Testis (tissue), 3 donors: ENCODE results near the gene TCF3. TPM values are rescaled to one million over a fixed set of nuclear protein-coding genes. Genes with fewer than 3 reads are reported as not detected.
"Not testable (repeated sequence)": the region's sequence is repeated elsewhere in the genome, so short reads cannot be mapped to it uniquely, and the experiment has no call there.

Experiments
- DNase-seq: peaks from one replicate; pipeline ENCODE4 v3.0.0-alpha.2; 2019
- H3K27ac ChIP-seq, 2 donors: fragments of 200-600 bp; sonication (generic); one replicate each; pipeline ENCODE4 v1.5.1; 2019
- H3K27me3 ChIP-seq: fragments of 200-600 bp; sonication (generic); one replicate; pipeline ENCODE4 v1.5.1; 2019
- H3K36me3 ChIP-seq: fragments of 200-600 bp; sonication (generic); one replicate; pipeline ENCODE4 v1.5.1; 2017; ENCODE audit warnings: low read depth; ENCODE audit errors: missing control alignments
- H3K4me1 ChIP-seq: fragments of 200-600 bp; sonication (generic); one replicate; pipeline ENCODE4 v1.5.1; 2019
- H3K4me3 ChIP-seq, 2 donors: fragments of 200-600 bp; sonication (generic); one replicate each; pipeline ENCODE4 v1.5.1; 2017 to 2019
- H3K9me3 ChIP-seq: fragments of 200-600 bp; sonication (generic); one replicate; pipeline ENCODE4 v1.5.1; 2017
- POLR2A ChIP-seq: fragments of 450-650 bp; IDR thresholded peaks from one replicate; pipeline ENCODE4 v1.6.1; 2017; ENCODE audit warnings: antibody characterized with exemption, mild to moderate bottlenecking, moderate library complexity
- WGBS, 2 donors: methylation state at CpG; one replicate each; pipeline ENCODE4 v1.1.5; 2018; 5-methylcytosine and 5-hydroxymethylcytosine counted together
- intact Hi-C: fragments of 100-400 bp; cut with DNase I; formaldehyde crosslinking; loops from one replicate; pipeline ENCODE4 v1.15.1; 2023; ENCODE audit warnings: low total_unique reads
- polyA plus RNA-seq: library from polyadenylated mRNA; stranded (reverse); fragments of 350-450 nt; fragmentation: Illumina TruSeq; extraction: RNeasy Lipid Tissue Mini Kit (QIAGEN cat#74804); gene quantifications from one replicate; pipeline ENCODE4 v1.2.3, GENCODE V29; 2014; ENCODE audit warnings: low read depth, low replicate concordance; ENCODE audit not compliant: insufficient read depth
- total RNA-seq, 2 donors: library from RNA; depleted of rRNA; stranded (reverse); fragments of >200 nt; gene quantifications; one replicate each; pipeline ENCODE4 v1.2.3, GENCODE V29; 2016
- TF ChIP-seq, protein P1 (sequence below), 3 experiments: fragments of 450-650 bp in 2 of 3; fragments of 200-600 bp in 1 of 3; sonication (generic) in 1 of 3; IDR thresholded peaks; one replicate each; pipeline ENCODE4 v1.5.1; 2016 to 2019; ENCODE audit warnings: antibody characterized with exemption in 3 of 3, mild to moderate bottlenecking in 2 of 3, moderate library complexity in 1 of 3

Gene TCF3
- total and polyA plus RNA-seq, 3 donors from 2014 or later: 157 to 423 (median 330) TPM

- Histone ChIP-seq H3K4me3 (no peak overlapping the region), H3K27me3 (no peaks in the 10 kb centered on the region), H3K27ac (no peak overlapping the region), H3K4me1 (peaks cover 11% of the 10 kb centered on the region), H3K36me3 (no peaks in the 10 kb centered on the region), H3K9me3 (no peaks in the 10 kb centered on the region)
- TF ChIP-seq POLR2A: no peak
- DNase-seq: no peak
- intact Hi-C loops: loop anchor here (10.0 kb wide), 1 partner anchor 128 kb away; no protein-coding TSS in a partner anchor
- WGBS, 2 donors: 70 to 83% methylated on average over 21 to 33 of the region's 33 CpGs
These were observed 20.6 kb upstream of the TCF3 start for GRCh38 chr19:1672769-1673644.

DNA sequence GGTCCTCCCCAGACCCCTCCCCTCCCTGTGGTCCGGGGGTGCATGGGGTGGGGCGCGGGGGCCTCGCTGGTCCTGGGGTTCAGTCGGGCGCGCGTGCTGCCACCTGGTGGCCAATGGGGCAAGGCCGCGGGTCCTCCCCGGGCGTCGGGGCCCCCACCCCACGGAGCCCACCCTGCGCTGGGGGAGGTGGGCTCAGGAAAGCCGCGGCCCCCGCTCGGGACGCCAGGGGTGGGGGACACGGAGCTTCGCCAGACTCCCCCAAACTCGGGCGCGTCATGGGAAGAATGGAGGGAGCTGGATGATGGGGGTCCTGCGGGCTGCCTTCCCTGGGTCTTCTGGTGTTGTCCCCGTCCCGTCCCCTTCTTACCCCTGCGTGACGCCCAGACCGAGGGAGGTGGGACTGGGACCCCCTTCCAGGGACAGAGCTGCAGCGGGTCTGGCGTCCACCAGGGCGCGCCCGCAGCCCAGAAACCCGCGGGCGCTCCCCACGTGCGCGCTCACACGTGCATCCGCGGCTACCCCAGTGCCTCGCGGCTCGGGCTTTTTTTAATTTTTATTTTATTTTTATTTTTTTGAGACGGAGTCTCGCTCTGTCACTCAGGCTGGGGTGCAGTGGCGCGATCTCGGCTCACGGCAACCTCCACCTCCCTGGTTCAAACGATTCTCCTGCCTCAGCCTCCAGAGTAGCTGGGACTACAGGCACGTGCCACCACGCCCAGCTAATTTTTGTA lies 19.8 kb upstream of the TCF3 start:
- peak overlapping the region in 1 of 2 donors; percentile 30 for H3K4me3 ChIP-seq
- intact Hi-C loops: loop anchor here (10.0 kb wide), 1 partner anchor 127 kb away; no protein-coding TSS in a partner anchor

GRCh38 chr19:1671716-1672037 lies 19.3 kb upstream of the TCF3 start:
- Histone ChIP-seq H3K27ac (no peak overlapping the region), H3K27me3 (no peaks in the 10 kb centered on the region), H3K4me1 (peaks cover 16% of the 10 kb centered on the region), H3K36me3 (no peaks in the 10 kb centered on the region), H3K9me3 (no peaks in the 10 kb centered on the region), H3K4me3 (peak overlapping the region in 1 of 2 donors; percentile 30)
- TF ChIP-seq, protein P1, sequence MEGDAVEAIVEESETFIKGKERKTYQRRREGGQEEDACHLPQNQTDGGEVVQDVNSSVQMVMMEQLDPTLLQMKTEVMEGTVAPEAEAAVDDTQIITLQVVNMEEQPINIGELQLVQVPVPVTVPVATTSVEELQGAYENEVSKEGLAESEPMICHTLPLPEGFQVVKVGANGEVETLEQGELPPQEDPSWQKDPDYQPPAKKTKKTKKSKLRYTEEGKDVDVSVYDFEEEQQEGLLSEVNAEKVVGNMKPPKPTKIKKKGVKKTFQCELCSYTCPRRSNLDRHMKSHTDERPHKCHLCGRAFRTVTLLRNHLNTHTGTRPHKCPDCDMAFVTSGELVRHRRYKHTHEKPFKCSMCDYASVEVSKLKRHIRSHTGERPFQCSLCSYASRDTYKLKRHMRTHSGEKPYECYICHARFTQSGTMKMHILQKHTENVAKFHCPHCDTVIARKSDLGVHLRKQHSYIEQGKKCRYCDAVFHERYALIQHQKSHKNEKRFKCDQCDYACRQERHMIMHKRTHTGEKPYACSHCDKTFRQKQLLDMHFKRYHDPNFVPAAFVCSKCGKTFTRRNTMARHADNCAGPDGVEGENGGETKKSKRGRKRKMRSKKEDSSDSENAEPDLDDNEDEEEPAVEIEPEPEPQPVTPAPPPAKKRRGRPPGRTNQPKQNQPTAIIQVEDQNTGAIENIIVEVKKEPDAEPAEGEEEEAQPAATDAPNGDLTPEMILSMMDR (IDR thresholded peaks at IDR 0.05): no peak
- TF ChIP-seq POLR2A: no peak
- DNase-seq: no peak
- intact Hi-C loops: loop anchor here (10.0 kb wide), 1 partner anchor 127 kb away; no protein-coding TSS in a partner anchor
- WGBS, 2 donors: 3% methylated on average over 13 to 17 of the region's 17 CpGs

More for the DNA sequence above, 19.8 kb upstream of the TCF3 start:
- Histone ChIP-seq H3K9me3 (no peaks in the 10 kb centered on the region), H3K4me1 (peaks cover 16% of the 10 kb centered on the region), H3K36me3 (no peaks in the 10 kb centered on the region), H3K27me3 (no peaks in the 10 kb centered on the region), H3K27ac (no peak overlapping the region)
- TF ChIP-seq, protein P1 (IDR thresholded peaks at IDR 0.05): peak in 2 of 3 experiments; percentile 48 to 91
- no peak for TF ChIP-seq POLR2A
- DNase-seq: peak; percentile 42
- 5% methylated on average over 39 to 46 of the region's 57 CpGs for WGBS, 2 donors

GRCh38 chr19:1670747-1671146 lies 18.3 kb upstream of the TCF3 start:
- H3K9me3 ChIP-seq, H3K4me3 ChIP-seq, H3K36me3 ChIP-seq, H3K27ac ChIP-seq, DNase-seq, H3K27me3 ChIP-seq: not testable (repeated sequence)
- WGBS, 2 donors: 48 to 65% methylated on average over 14 of the region's 14 CpGs
- intact Hi-C loops: loop anchor here (10.0 kb wide), 1 partner anchor 126 kb away; no protein-coding TSS in a partner anchor
- peaks cover 12% of the 10 kb centered on the region for H3K4me1 ChIP-seq

- Histone ChIP-seq H3K27me3 (no peaks in the 10 kb centered on the region), H3K4me3 (no peak overlapping the region), H3K36me3 (no peaks in the 10 kb centered on the region), H3K4me1 (peaks cover 5% of the 10 kb centered on the region), H3K9me3 (no peaks in the 10 kb centered on the region), H3K27ac (no peak overlapping the region)
- no peak for DNase-seq
- intact Hi-C loops: no loop called here
- no peak for TF ChIP-seq POLR2A
- TF ChIP-seq, protein P1 (IDR thresholded peaks at IDR 0.05): no peak
- 20 to 36% methylated on average over 19 to 20 of the region's 21 CpGs for WGBS, 2 donors
These were observed 16.3 kb upstream of the TCF3 start for GRCh38 chr19:1668486-1669270.
